KBM-7 (cell line): ENCODE results near the gene CDH13.
A peak's percentile ranks its signal among the peaks of the same experiment; 100 is the strongest.

Experiments
- DNase-seq: peaks from one replicate; pipeline ENCODE4 v3.0.0-alpha.2; 2015
- in situ Hi-C: fragments of 300-500 bp; cut with MboI; formaldehyde crosslinking; loops from 2 replicates; pipeline ENCODE4 v1.14.3; 2020; ENCODE audit warnings: low sequenced_read_pairs, low pct_unique_long_range_greater_than_20kb, mixed read lengths

Gene CDH13

DNA sequence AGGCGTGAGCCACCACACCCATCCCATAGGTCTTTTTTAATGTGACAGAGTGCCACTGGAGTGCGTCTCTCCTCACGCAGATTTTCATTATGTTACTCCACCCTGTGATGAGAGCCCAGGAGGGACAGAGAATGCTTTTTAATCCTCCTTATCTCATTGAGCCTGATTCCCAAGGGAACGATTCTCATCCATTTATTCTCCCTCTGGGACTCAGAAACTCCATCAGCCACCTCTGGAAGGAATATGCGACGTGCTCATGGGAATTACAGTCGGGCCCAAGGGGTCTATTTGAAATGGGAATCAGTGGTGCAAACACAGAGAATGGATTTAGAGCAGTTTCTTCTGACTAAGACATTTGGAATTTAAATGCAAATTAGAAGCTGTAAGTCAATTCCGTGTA is 1025.1 kb downstream of the CDH13 start:
- in situ Hi-C loops, result no loop called here

DNA sequence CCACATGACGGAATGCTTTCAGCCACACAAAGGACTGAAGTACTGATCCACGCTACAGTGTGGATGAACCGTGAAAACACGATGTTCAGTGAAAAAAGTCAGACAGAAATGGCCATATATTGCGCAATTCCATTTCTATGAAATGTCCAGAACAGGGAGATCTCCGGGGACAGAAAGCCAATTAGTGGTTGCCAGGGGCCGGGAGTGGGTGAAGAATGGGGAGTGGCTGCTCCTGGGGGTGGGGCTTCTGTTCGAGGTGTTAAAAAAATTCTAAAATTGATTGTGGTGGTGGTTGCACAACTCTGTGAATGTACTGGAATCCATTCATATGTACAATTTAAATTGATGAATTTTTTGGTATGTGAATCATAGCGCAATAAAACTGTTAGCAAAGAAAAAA is 1026.2 kb downstream of the CDH13 start:
- peak; percentile 18 for DNase-seq
- in situ Hi-C loops, result no loop called here

More for the DNA sequence above, 1025.1 kb downstream of the CDH13 start:
- DNase-seq, result no peak

DNA sequence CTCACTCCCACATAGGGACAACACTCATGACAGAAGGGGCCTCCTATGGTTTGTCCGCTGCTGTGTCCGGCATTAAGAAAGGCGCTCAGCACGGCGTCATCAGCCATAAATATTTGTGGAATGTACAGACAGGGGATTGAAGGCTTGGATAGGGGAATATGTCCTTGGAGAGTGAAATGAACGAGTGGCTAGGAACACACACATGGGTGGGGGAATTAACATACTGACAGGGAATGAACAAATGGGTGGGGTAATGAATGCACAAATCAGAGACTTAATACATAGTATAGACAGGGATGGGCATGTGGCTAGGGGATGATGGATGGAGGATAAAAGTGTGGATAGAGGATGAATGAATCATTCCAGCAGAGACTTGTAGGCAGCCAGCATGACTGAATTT is 1027.0 kb downstream of the CDH13 start:
- DNase-seq, result no peak
- in situ Hi-C loops, result no loop called here

DNA sequence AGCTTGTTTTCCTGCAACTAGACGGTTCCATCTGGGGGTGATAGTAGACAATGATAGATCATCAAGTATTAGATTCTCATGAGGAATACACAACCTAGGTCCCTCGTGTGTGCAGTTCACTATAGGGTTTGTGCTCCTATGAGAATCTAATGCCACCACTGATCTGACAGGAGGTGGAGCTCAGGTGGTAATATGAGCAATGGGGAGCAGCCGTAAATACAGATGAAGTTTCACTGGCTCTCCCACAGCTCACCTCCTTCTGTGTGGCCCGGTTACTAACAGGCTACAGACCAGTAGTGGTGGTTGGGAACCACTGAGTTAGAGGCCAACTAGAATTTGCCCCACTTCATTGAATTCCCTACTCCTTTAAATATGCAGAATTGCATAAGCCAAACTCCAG is 1033.5 kb downstream of the CDH13 start:
- no peak for DNase-seq
- in situ Hi-C loops, result no loop called here

DNA sequence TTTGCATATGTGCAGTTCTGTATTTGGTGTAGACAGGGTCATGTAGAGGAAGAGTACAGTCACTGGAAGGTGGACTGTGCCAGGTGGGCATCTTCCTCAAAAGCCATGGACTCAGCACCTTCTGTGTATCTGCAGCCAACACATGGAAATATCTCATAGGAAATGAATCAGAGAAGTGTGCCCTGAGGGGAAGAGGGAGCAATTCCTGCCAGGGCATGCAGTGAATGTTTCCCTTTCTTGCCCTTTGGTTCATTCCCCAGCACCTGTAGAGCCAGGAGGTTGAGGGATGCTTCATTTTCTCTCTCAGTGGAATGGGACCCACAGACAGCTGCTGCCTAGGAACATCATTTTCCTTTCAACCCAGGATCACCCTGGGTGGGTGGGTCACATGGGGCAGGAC is 1034.9 kb downstream of the CDH13 start:
- DNase-seq, result no peak
- in situ Hi-C loops, result no loop called here

DNA sequence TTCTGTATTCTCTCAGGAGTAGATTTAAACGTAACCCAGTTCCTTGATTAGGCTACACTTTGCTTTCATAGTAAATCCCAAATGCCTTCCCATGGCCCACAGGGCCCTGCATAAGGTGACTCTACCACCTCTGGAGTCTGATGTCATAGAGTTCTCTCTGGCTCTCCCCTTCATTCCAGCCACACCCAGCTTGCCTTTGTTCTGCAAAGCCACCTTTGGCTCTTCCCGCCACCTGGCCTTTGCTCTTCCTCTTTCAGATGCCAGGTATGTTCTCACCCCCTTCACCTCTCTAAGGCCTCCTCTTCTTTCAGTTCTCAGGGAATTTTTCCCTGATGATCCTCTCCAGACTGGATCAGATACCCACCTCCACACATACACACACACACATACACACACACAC is 1039.7 kb downstream of the CDH13 start:
- in situ Hi-C loops, result no loop called here
- DNase-seq, result no peak

DNA sequence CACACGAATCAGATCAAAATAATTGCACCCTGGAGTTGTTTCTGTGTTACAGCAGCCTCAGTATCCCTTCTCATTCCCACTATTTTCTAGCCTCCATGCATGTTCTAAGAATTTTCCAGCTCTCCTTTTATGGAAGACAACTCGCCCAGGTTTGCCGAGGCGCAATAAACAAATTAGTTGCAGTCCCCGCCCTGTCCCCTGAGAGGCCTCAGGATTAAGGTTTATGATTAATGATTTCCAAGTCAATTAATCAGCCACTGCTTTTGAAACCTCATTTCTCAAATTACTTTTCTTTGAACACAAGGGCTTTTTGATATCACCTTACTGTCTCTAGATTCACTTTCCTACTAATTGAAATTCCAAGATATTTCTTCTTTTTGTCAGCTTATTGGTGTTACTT is 1042.7 kb downstream of the CDH13 start:
- in situ Hi-C loops, result no loop called here
- DNase-seq, result no peak

DNA sequence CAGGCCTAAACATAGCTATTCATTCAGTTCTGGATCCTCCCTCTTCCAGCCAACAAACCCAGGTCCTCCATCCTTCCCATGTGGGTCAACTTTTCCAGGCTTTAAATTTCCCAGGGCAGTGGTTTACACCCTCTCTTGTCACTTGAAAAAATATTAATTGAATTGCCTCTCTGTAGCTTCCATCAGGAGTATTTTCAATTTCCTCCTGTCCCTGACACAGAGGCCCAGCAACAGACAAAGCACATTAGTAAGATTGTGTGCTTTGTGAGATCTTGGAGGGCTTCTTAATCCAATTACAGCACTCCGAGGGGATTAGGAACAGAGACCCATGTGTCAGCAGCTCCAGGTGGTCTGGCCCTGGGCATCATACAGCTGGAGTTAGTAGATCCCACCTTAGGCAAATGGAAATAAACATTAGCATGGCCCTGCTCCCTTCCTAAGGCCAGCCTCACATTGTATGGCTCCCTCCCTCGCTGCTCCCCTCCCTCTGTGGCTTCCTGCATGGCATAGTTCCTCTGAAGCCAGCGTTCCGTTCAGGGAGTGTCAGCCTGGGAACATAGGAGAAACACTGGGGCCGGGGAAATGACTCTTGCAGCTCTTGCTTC is 1048.3 kb downstream of the CDH13 start:
- DNase-seq, result no peak
- in situ Hi-C loops, result no loop called here

DNA sequence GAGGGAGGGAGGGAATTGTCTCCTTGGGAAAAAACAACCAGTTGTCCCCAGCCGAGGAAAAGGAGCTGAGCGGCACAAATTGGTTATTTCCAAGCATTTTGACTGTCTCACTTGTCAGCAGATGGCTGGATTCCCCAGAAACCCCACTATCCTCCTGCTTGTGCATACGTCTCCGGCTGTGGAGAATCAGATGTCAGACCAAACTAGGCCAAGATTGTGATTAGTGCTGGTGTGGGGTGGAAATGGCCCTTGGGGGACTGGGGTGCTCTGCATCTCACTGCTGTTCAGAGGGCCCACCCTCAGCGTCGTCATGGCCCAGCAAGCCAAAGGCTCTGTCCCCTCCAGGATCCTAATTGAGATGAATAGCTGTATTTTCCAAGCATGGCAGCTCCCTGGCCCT is 1049.3 kb downstream of the CDH13 start:
- DNase-seq, result no peak
- in situ Hi-C loops, result no loop called here

DNA sequence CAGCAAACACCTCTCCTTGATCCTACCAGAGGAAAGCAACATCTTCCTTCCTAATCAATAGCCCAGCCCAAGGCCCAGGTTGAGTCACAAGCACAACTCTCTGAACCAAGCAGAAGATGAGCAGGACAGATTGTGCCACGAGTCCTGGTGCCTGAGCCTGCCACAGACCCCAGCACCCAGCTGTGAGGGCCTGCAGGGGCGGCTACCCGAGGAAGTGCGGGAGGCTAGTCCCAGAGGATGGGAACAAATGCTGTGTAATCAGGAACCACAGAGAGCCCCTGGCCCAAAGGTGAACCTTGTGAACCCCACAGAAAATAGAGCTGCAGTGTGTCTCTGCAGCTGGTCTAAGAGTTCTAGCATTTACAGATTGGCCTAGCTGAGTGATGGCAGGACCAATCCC is 1054.2 kb downstream of the CDH13 start:
- in situ Hi-C loops, result no loop called here
- DNase-seq, result no peak

DNA sequence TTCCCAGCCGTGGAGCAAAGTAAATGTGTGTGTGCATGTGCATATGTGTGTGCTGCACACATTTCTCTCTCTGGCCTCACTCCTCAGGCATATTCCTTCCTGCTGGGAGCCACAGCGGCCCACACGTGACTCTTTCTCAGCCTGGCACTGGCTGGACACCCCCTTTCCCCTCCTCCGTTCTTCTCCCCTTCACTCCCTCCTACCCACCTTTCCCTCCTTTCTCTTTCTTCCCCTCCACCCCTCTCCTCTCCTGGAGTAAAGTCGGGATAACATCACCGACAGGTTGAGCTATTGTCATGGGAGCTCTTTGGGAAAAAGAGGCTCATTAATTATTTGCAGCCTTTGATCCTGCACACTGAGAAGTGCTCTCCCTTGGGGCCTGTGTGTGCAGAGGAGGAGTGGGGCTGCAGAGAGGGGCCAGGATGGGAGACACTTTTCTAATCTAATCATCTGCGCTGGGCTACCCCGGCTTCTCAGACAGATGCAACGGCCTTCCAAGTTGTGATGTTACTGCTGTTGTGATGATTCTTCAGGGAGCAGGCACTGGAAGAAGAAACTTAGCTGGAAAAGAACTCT is 1054.7 kb downstream of the CDH13 start:
- in situ Hi-C loops, result no loop called here
- DNase-seq, result no peak

DNA sequence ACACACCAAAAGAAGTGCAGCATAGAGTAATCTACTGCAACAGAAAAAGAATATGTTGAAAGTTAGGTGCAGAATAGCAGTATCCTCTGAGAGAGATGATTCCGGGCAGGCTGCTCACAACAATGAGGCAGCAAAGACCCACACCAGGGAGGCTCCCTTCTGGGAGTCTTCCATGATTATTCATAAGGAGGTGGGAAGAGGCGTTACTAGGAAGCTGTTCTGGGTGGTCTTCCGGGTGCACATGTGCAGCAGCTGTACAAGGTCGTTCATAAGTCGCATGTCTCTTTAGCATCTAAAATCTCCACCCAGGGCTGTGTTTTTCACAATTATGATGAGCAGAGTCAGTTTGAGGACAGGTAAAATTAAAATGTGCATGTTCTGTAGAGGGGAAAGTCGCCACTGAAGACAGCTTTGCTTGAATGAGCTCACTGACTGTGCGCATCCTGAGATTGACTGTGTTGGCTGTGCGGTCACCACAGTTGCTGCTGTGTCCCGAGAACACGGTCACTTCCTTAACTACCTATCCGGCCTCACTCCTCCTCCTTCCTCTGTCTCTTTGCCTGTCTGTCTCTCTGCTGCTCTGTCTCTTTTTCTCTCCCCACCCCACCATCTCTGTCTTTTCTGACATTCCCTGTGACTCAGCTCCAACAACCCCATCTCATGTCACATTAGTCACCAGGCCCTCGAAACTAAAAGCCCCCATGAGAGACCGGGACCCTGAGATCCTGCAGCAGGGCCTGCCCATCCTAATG is 1055.5 kb downstream of the CDH13 start:
- no peak for DNase-seq
- in situ Hi-C loops, result no loop called here

DNA sequence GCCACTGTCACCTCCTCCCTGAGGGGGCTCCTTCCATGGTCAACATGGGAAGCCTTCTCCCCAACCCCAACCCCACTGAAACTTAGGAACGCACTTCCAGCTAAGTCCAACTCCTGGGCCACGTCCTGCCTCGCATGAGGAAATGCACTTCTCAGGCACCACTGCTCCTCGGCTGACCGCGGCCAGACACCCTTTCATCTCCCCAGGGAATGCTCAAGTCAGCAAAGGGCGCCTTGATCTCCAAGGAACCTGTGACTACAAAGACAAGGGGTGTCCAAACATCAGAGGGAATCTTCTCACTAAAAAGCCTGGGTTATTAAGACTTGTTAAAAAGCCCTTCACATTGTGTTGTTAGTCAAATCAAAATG is 1056.1 kb downstream of the CDH13 start:
- in situ Hi-C loops, result no loop called here
- no peak for DNase-seq

DNA sequence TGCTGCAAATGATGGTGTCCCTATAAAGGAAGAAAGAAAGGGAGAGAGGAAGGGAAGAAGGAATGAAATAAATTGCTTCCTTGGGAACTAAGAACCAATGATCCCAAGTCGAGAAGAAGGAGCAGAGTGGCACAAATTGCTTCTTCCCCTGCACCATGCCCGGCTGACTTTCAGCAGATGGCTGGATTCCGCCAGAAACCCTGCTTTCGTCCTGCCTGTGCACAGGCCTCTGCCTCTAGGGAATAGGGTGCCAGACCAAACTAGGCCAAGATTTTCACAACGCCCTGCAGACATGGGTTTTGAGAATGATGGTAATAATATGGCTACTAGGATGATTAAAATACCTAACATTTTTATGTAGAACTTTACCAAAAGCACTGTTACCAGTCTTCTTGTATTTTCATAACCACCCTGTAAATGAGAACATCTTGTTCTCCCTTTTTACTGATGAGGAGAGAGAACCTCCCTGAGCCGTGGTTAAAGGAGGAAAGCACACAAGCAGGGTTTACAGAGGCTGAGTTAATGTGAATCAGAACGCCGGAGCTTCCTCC is 1058.9 kb downstream of the CDH13 start:
- in situ Hi-C loops, result no loop called here
- no peak for DNase-seq

DNA sequence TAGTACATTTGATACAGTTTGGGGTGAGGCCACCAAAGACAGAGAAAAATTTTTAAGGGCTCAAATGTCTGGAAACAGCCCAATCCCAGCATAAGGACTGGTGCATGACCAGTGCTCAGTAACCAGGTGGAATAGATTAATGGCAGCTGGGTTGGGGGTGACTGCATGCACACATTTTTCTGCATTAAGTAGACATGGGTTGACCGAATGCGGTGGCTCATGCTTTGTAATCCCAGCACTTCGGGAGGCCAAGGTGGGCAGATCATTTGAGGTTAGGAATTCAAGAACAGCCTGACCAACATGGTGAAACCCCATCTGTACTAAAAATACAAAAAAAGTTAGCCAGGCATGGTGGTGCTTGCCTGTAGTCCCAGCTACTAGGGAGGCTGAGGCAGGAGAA is 1060.0 kb downstream of the CDH13 start:
- no peak for DNase-seq
- in situ Hi-C loops, result no loop called here

DNA sequence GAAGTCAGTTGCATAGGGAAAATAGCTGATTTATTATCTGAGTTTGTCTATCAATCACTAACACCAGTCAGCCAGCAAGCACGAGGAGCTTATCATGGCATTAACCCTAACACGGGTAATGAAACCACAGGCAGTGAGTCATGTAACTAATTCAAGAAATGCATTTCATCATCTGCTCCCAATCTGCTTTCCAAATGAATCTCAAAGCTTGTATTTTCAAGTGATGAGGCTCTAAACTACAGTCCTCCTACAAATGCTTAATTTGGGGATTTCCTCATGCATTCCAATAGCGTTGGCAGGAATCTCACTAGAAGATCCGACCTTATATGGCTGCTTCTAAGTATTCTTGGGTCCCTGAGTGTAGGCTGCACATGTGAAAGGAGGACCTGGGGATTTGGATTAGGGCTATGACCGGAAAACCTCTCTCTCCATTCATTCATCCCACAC is 1062.6 kb downstream of the CDH13 start:
- DNase-seq, result peak; percentile 1
- in situ Hi-C loops, result no loop called here

DNA sequence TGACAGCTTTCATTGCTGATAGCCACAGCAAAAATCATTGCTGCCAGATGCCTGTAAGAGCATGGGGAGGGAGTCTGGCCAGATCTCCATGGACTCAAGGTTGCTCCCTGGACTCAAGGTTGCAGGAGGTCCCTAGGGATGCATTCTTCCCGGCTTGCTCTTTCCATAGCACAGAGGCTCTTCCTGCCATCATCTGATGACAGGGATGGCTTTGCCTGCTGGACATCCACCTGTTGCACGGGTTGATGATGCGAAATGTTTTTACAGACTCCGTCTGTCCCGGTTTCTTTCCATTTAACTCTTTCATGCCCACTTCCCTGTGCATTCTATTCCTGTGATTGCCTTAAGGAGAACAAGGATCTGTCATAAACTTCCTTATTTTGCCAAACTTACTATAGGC is 1065.5 kb downstream of the CDH13 start:
- in situ Hi-C loops, result no loop called here
- DNase-seq, result no peak

DNA sequence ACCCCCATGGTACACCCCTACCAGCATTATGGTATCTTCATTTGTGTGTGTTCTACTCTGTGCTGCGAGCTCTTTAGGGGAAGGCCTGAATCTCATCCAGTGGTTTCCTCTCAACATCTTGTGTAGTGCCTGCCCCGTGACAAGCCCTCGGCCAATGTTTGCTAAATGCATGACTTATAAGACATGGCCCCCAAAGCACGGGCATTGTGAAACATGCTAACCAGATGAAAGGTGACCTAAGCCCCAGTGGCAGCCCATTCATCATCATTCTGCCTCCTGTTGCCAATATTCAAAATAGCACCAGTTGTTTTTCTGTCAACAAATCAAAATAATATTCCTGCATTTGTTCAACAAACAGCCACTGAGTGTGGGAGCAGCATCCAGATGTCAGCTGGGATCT is 1072.2 kb downstream of the CDH13 start:
- in situ Hi-C loops, result no loop called here
- no peak for DNase-seq

DNA sequence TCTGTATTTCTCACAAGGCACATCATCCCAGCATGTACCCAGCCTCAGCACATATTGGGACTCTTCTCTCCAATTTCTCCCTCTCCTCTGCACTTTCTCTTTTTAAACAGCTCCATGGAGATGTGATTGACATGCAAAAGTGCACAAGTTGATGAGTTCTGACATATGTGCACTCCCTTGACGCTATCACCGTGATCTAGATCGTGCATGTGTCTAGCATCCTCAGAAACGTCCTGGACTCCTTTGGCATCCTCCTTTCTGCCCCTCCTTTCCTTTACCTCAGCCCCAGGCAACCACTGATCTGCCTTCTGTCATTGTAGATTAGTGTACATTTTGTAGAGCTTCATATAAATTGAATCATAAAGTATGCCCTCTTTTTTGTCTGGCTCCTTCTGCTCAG is 1073.0 kb downstream of the CDH13 start:
- DNase-seq, result no peak
- in situ Hi-C loops, result no loop called here

DNA sequence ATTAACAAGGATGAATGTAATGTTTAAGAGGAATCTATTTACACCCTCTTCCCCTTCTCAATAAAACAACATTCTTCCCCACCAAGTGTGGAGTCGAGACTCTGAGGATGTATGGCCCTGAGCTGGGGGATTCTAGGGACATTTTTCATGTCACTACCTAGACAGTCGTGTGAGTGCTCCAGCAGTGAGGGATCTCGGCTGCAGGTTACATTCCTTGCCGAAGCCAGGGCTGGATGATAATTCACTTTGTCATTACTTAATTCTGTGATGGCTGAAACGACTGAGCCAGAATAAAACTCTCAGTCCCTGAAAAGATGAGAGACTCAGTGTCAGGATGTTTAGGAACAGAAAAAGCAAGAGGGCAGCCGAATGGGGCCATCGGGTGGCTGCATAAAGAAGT is 1074.1 kb downstream of the CDH13 start:
- in situ Hi-C loops, result no loop called here
- DNase-seq, result no peak

DNA sequence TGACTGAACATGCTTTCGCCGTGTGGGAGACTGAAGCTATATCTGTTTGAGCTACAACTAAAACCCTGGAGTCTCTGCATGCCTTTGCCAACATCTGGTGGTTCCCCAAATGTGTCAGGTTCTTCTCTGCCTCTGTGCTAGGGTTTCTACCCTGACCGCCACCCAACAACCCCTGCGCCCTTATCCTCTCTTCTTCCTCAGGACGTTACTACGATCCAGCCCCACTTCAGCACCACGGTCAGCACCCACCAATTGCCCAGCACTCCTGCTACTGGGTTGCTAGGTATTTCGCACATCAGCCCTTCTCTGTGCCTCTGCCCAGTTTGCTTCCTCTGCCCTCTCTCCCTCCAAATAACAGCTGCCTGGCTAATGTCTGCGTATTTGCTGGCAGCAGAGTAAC is 1074.7 kb downstream of the CDH13 start:
- peak; percentile 43 for DNase-seq
- in situ Hi-C loops, result no loop called here
